Kidney (tissue), 14 donors: Measurements from ENCODE around the gene MAMSTR. TPM values are rescaled to one million over a fixed set of nuclear protein-coding genes. Genes with fewer than 3 reads are reported as not detected.
"Not testable (repeated sequence)": the region's sequence is repeated elsewhere in the genome, so short reads cannot be mapped to it uniquely, and the experiment has no call there.

Source experiments
- DNase-seq, 5 donors: peaks; one replicate each; pipeline ENCODE4 v3.0.0-alpha.2; 2013 to 2020
- FAIRE-seq: peaks from 2 replicates; lab custom pipeline; 2012; peaks lifted over from hg19 to GRCh38; lab: Jason Lieb, UNC
- H3K27ac ChIP-seq, 2 donors: one replicate each; pipeline ENCODE4 v1.7.0; 2013; ENCODE audit warnings: low read depth in 2 of 2, low read length in 2 of 2, inconsistent platforms in 1 of 2
- H3K27me3 ChIP-seq: one replicate; pipeline ENCODE4 v1.7.1; 2013; ENCODE audit warnings: low read length, inconsistent platforms; ENCODE audit not compliant: control insufficient read depth, insufficient read depth
- H3K36me3 ChIP-seq, 3 donors: one replicate each; pipeline versions ENCODE4 v1.7.0 to v1.7.1; 2013; ENCODE audit warnings: low read length in 3 of 3, control low read depth in 1 of 3, inconsistent platforms in 1 of 3; ENCODE audit not compliant: insufficient read depth in 3 of 3, control insufficient read depth in 2 of 3
- H3K4me1 ChIP-seq, 3 donors: one replicate each; pipeline versions ENCODE4 v1.7.0 to v1.7.1; 2013; ENCODE audit warnings: low read length in 3 of 3, inconsistent platforms in 1 of 3, low read depth in 1 of 3; ENCODE audit not compliant: control insufficient read depth in 2 of 3, insufficient read depth in 2 of 3
- H3K4me3 ChIP-seq, 3 donors: one replicate each; pipeline versions ENCODE4 v1.7.0 to v1.8.1; 2013; ENCODE audit warnings: low read length in 3 of 3, control low read depth in 1 of 3, inconsistent platforms in 1 of 3
- H3K9ac ChIP-seq, 3 donors: one replicate each; pipeline versions ENCODE4 v1.7.0 to v1.7.1; 2013; ENCODE audit warnings: low read length in 3 of 3, control low read depth in 1 of 3, inconsistent platforms in 1 of 3
- H3K9me3 ChIP-seq, 3 donors: one replicate each; pipeline versions ENCODE4 v1.7.0 to v1.7.1; 2013; ENCODE audit warnings: low read length in 3 of 3, control low read depth in 1 of 3, inconsistent platforms in 1 of 3; ENCODE audit not compliant: control insufficient read depth in 2 of 3, insufficient read depth in 1 of 3
- intact Hi-C: fragments of 100-400 bp; cut with DNase I; formaldehyde crosslinking; loops from one replicate; pipeline ENCODE4 v1.11.1; 2022
- polyA plus RNA-seq: library from polyadenylated mRNA; stranded (reverse); fragments of 350-450 nt; fragmentation: Illumina TruSeq; extraction: RNeasy Lipid Tissue Mini Kit (QIAGEN cat#74804); gene quantifications from one replicate; pipeline ENCODE4 v1.2.3, GENCODE V29; 2014; ENCODE audit warnings: low read depth, low replicate concordance; ENCODE audit not compliant: insufficient read depth
- total RNA-seq: library from RNA; stranded (reverse); fragmentation: NEBNext Ultra II Directional; extraction: Animal tissue kit (Norgen Biotek cat#: 25700); gene quantifications from one replicate; pipeline ENCODE4 v1.2.1, GENCODE V29; 2021
- TF ChIP-seq, protein P1 (sequence below): IDR thresholded peaks from 3 replicates; pipeline ENCODE4 v1.5.1; 2012; ENCODE audit warnings: mild to moderate bottlenecking, moderate library complexity, borderline replicate concordance; ENCODE audit not compliant: insufficient read depth; ENCODE audit errors: extremely low read depth
- donor health status: control.
- donor health status: control.
- donor health status: control.
- donor health status: control.
- donor health status: control.
- donor health status: DM: yes; HTN: yes; CAD: no.
- donor health status: Normal renal cell carcinoma (clear cell type).

The MAMSTR gene
- total and polyA plus RNA-seq, 2 donors from 2014 or later, result 2.2 to 3.6 TPM

DNA sequence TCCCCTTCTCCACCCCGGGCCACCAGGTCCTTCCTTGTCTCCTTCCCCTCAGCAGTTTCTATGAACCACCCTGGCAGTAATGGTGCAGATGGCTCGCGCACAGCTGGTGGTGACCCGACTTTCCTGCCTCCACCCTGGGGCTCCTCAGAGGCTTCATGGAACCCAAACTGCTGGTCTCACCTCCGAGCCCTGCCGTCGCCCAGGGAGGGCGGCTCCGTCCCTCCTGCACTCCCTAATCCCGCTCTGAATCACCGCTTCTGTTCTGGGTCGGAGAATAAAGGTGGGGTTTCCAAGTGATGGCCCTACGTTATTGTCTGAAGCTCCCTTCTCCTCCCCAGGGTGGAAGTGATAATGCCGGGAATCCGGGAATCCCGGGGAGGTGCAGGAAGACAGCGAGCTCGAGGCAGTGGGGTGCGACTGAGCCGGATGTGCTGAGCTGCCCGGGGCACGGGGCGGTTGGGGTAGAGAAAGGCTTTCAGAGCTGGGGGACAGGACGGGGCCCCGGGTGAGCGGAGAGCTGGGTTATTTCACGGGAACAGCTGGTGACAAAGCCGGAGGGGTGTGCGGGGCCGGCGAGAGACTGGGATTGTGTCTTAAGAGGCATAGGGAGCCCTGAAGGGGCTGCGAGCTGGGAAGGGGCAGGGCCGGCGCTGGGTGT is 23.0 kb downstream of the MAMSTR start:
- Histone ChIP-seq H3K4me1 (peaks cover 0 to 2% (median 0%) of the 10 kb centered on the region in 3 donors), H3K4me3 (peak overlapping the region in 1 of 3 donors; percentile 32), H3K9me3 (no peaks in the 10 kb centered on the region), H3K36me3 (no peaks in the 10 kb centered on the region), H3K27me3 (no peaks in the 10 kb centered on the region), H3K27ac (no peak overlapping the region), H3K9ac (no peak overlapping the region)
- no peak for FAIRE-seq
- intact Hi-C loops, result no loop called here
- peak in 4 of 5 donors; percentile 48 to 82 (median 50) for DNase-seq
- TF ChIP-seq, protein P1, sequence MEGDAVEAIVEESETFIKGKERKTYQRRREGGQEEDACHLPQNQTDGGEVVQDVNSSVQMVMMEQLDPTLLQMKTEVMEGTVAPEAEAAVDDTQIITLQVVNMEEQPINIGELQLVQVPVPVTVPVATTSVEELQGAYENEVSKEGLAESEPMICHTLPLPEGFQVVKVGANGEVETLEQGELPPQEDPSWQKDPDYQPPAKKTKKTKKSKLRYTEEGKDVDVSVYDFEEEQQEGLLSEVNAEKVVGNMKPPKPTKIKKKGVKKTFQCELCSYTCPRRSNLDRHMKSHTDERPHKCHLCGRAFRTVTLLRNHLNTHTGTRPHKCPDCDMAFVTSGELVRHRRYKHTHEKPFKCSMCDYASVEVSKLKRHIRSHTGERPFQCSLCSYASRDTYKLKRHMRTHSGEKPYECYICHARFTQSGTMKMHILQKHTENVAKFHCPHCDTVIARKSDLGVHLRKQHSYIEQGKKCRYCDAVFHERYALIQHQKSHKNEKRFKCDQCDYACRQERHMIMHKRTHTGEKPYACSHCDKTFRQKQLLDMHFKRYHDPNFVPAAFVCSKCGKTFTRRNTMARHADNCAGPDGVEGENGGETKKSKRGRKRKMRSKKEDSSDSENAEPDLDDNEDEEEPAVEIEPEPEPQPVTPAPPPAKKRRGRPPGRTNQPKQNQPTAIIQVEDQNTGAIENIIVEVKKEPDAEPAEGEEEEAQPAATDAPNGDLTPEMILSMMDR, result no peak

DNA sequence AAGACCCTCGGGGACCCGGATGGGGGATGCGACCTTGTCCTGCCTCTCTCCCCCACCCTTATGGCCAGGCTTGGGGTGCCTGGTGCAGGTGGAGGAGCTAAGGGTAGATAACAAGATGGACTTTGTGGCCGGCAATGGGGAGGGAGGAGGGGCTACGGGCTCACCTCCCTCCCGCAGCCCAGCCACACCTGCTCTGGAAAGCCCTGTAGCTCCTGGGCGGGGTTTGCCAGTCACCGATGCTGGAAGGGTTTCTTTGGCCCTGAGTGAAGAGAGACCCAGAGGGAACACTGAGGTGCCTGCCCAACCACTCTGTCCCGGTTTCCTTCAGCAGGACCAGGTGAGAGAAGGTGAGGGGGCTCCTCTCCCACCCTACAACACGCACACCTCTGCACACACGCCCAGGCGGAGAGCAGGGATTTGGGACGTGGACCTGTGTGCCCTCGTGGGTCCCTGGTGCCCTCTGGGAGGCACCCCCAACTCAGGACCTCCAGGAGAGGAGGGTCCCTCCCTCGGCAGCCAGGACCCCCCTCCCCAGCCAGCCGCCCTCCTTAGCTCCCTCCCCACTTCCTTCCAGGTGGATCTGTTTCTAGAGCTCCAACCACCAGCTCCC is 23.7 kb downstream of the MAMSTR start, which contains the start of gene FUT2:
Gene FUT2, plus strand, starts transcription at position 229 of the 610 bp plus-strand sequence. CDS start 6,986 bp downstream, outside the sequence.
- FAIRE-seq (no peak), DNase-seq (peak in 2 of 5 donors; percentile 22 to 31)
- no peak within 1 kb of the TSS for H3K9ac ChIP-seq
- H3K36me3 ChIP-seq, result no peaks in the 10 kb centered on the region
- intact Hi-C loops, result no loop called here
- TF ChIP-seq, protein P1, result no peak
- H3K4me1 ChIP-seq, result peaks cover 0 to 2% (median 0%) of the 10 kb centered on the region in 3 donors
- no peaks in the 10 kb centered on the region for H3K27me3 ChIP-seq
- peak within 1 kb of the TSS in 1 of 3 donors; percentile 32 for H3K4me3 ChIP-seq
- H3K27ac ChIP-seq, result no peak within 1 kb of the TSS
- no peaks in the 10 kb centered on the region for H3K9me3 ChIP-seq

DNA sequence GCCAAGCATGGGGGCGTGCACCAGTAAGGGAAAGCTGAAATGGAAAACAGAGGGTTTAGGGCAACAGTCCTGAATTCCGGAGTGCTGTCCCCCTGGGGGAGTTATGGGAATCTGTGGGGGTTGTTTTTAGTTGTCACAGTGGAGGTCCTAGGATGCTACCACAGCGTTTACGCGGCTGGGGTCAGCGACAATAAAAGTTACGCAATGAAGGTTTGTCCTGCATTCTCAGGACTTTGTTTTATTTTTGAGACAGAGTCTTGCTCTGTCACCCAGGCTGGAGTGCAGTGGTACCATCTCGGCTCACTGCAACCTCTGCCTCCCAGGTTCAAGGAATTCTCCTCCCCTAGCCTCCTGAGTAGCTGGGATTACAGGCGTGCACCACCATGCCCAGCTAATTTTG is 25.9 kb downstream of the MAMSTR start:
- H3K27me3 ChIP-seq, FAIRE-seq, intact Hi-C loops, H3K9me3 ChIP-seq, H3K4me3 ChIP-seq, DNase-seq, H3K36me3 ChIP-seq, H3K27ac ChIP-seq, H3K4me1 ChIP-seq, H3K9ac ChIP-seq: not testable (repeated sequence)

DNA sequence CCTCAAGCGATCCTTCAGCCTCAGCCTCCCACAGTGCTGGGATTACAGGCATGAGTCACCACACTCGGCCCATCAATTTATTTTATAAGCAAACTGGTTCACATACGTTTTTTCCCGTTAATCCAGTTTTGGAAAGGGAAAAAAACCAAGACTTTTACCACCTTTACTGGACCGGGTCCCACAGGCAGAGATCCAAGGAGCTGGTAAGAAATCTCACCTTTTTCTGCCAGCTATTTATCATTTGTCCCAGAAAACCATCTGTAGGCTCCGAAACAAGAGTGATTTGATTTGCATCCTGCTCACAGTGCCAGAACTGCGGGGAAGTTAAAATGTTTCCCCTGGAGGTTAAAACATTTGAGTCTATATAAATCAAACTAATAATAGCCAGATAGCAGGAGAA is 30.1 kb downstream of the MAMSTR start:
- H3K9ac ChIP-seq, result no peak overlapping the region
- H3K36me3 ChIP-seq, result no peaks in the 10 kb centered on the region
- H3K9me3 ChIP-seq, result no peaks in the 10 kb centered on the region
- TF ChIP-seq, protein P1, result no peak
- H3K27ac ChIP-seq, result no peak overlapping the region
- no peaks in the 10 kb centered on the region for H3K4me1 ChIP-seq
- H3K4me3 ChIP-seq, result no peak overlapping the region
- no peaks in the 10 kb centered on the region for H3K27me3 ChIP-seq
- FAIRE-seq, result no peak
- DNase-seq, result peak in 1 of 5 donors; percentile 53
- intact Hi-C loops, result no loop called here
